8988T (cell line): ENCODE data around the gene LCE1F.

Experiments
- DNase-seq: peaks from one replicate; pipeline ENCODE4 v3.0.0; 2011

Gene LCE1F, protein sequence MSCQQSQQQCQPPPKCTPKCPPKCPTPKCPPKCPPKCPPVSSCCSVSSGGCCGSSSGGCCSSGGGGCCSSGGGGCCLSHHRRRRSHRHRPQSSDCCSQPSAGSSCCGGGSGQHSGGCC

GRCh38 chr1:152774875-152775274 is at the start of gene LCE1F:
Gene LCE1F (plus strand): TSS chr1:152775140. CDS start chr1:152776372, 1,232 bp downstream.
- no peak for DNase-seq

DNA sequence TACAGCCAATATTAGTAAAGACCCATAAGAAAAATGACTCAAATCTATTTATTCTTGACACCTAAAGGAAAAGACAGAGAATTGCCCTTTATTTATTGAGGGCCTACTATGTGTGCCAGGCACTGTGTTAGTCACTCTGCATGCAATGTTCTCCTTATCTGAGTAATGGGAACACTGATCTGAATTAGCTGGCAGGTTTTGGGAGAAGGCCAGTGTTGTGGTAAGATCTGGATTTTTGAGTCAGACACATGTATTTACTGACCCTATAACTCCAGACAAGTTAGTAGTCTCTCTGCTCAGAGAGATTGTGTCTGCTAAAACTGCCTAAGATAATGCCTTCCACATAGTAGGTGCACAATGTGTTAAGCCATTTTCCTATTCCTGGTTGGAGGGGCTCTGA is 49.7 kb upstream of the LCE1F start:
- DNase-seq = no peak

DNA sequence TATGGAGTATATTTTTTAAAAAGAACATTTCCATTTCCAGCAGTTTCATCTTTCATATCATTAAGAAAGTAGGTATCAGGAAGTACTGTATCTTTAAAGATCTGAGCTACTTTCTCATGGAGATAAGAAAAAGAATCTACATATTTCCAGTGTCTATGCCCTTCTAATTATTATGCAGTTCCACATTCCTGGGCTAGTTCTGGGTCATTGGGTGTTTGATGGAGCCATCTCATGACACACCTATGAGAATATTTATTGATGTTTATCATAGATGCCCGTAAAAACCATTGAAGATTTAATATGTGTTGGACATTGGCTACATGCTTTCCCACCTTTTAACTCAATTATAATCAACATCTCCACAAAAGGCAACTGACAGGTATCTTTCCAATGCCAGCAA is 46.0 kb upstream of the LCE1F start:
- no peak for DNase-seq

DNA sequence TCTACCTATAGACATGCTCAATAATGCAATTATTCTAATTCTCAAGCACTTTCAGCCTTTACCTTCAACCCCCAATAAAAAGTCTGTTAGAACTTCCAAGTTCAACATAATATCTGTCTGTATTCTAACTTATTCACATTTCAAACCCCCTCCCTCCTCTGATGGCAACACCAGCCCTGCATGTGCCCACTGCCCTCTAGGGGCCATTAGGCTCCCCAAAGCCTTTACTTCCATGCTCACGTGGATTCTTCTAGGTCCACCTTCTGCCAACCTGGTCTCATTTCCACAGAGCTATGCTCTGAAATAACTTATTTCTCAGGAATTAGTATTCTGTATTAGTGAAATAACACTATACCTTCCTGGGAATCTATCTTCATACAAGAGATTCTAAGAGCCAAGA is 39.3 kb upstream of the LCE1F start:
- no peak for DNase-seq

DNA sequence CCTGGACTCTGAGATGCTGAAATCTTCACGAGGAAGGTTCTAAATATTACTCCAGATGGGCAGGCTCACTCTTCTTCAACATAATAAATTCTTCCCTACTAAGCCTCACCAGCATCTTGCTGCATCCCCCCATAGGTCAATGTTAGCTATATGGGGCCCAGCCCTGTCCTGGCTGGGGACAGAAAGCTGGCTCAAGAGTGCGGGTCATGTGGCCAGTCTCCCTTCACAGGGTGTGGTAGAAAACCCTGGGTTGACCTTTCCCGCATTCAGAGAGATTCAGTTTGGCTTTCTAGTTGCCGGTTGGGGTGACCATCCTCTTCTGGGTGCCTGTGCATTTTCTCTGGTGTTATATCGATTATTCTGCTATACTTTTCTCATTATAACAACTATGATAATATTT is 36.9 kb upstream of the LCE1F start:
- DNase-seq = no peak

DNA sequence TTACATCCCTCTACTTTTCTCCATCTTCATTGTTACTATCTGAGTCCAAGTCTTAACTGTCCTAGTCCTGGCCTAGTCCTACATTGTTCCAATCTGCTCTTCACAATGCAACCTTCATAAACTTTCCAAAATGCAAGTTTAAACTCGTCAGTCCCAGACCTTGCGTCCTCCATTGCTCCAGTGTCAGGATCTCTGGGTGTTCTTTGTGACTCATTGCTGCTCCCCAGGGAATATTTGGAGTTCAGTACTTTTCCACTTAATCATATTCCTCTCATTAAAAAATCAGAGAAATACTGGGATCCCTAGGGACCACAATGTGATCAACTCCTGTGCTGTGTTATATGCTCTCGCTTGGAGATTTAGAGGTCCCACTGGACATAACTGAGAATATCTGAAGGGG is 35.1 kb upstream of the LCE1F start:
- no peak for DNase-seq

GRCh38 chr1:152741656-152742055 is 33.3 kb upstream of the LCE1F start:
- no peak for DNase-seq

GRCh38 chr1:152743371-152744145 is 31.4 kb upstream of the LCE1F start:
- no peak for DNase-seq

DNA sequence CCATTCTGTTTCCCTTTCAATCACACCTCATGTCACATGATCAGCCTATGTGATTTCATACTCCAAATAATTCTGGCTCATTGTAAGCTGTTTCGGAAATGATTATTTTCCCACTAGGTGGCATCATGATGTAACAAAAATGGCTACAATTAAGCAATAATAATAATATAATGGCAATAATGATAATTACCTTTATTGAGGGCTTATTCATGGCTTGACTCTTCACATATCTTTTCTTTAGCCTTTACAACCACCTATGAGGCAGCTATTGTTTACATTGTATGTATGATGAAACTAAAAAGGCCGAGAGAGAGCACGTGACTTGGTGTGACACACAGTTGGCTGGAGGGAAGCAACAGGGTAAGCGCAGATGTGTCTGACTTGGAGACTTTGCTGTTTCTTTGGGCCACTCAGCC is 29.6 kb upstream of the LCE1F start:
- no peak for DNase-seq

- no peak for DNase-seq
These were observed 29.0 kb upstream of the LCE1F start for GRCh38 chr1:152745765-152746444.

DNA sequence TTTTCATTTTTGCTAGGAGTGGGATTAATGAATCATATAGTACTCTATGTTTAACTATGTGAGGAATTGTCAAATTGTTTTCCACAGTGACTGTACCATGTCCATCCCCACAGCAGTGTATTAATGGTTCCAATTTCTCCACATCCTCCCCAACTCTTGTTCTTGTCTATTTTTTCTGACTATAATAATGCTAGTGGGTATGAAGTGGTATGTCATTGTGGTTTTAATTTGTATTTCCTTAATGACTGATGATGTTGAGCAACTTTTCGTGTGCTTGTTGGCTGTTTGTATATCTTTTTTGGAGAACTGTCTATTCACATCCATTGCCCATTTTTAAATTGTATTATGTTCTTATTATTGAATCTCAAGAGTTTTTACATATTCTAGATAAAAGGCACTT is 27.1 kb upstream of the LCE1F start:
- DNase-seq = no peak

- no peak for DNase-seq
These were observed 22.7 kb upstream of the LCE1F start for GRCh38 chr1:152752225-152752624.

GRCh38 chr1:152753586-152753985 is 21.4 kb upstream of the LCE1F start:
- no peak for DNase-seq

GRCh38 chr1:152756872-152757271 is 18.1 kb upstream of the LCE1F start:
- DNase-seq = no peak

- no peak for DNase-seq
These were observed 17.2 kb upstream of the LCE1F start, which contains the start of gene KPRP for GRCh38 chr1:152757747-152758146. Gene KPRP (plus strand): TSS chr1:152758025. CDS start chr1:152759589, 1,564 bp downstream.

DNA sequence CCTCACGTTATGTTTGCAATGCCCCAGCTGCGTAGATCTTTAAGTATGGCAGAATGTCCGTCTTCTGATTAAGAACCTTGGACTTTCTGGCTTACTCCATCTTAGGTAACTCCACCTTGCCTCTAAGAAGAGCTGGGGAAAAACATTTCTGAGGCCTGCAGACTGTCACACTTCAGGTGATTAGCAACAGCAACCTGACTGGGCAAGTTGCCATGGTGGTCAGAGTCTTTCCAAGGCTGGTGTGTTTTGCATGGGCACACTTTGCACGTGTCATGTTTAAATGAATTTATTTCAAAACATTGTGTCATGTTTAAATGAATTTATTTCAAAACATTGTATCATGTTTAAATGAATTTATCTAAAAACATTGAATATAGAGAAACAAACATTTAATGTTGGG is 16.3 kb upstream of the LCE1F start:
- no peak for DNase-seq

DNA sequence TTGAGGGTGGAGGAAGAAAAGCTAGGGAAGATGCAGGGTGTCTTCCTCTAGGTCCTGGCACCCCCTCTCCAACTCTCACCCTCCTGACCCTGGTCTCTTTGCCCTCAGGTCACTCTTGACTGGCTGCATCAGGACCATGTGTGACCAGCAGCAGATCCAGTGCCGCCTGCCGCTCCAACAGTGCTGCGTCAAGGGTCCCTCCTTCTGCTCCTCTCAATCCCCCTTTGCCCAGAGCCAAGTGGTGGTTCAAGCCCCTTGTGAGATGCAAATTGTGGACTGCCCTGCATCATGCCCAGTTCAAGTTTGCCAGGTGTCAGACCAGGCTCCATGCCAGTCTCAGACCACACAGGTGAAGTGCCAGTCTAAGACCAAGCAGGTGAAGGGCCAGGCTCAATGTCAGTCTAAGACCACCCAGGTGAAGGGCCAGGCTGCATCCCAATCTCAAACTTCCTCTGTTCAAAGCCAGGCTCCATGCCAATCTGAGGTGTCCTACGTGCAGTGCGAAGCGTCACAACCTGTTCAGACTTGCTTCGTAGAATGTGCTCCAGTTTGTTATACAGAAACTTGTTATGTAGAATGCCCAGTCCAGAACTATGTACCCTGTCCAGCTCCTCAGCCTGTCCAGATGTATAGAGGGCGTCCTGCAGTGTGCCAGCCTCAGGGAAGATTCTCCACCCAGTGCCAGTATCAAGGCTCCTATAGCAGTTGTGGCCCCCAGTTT is 15.3 kb upstream of the LCE1F start:
- DNase-seq = no peak

DNA sequence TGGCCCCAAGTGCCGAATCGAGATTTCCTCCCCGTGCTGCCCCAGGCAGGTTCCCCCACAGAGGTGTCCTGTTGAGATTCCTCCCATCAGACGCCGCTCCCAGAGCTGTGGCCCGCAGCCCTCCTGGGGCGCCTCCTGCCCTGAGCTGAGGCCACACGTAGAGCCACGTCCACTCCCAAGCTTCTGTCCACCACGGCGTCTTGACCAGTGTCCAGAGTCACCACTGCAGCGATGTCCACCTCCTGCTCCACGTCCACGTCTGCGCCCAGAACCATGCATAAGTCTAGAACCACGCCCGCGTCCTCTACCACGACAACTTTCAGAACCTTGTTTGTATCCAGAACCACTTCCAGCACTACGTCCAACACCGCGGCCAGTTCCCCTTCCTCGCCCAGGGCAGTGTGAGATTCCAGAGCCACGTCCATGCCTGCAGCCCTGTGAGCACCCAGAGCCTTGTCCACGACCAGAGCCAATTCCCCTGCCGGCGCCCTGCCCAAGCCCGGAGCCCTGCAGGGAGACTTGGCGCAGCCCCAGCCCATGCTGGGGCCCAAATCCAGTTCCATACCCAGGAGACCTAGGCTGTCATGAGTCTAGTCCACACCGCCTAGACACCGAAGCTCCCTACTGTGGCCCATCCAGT is 14.3 kb upstream of the LCE1F start:
- no peak for DNase-seq

DNA sequence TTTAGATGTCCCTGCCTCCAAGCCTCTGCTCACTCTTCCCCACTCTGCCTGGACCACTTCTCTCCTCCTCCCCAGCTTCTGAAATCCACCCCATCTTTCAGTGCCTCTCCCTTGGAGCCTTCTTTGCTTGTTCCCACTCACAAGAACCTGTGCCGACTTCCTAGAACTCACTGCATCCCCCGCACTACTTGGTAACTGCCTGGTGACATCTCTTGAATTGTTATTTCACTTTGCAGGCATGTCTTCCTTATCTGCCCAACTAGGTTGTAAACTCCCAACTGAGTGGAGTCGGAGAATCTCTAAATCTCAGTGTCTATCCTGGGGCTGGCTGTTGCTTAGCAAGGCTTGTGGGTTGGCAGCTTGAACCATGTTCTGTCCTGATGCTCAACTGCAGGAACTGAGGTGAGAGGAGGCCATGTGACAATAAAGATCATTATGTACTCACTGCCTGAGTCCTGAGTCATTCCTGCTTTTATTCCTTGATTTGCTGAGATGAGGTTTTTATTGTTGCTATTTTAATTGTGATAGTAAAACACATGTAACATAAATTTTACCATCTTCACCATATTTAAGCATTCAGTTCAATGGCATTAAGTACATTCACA is 13.2 kb upstream of the LCE1F start:
- no peak for DNase-seq

DNA sequence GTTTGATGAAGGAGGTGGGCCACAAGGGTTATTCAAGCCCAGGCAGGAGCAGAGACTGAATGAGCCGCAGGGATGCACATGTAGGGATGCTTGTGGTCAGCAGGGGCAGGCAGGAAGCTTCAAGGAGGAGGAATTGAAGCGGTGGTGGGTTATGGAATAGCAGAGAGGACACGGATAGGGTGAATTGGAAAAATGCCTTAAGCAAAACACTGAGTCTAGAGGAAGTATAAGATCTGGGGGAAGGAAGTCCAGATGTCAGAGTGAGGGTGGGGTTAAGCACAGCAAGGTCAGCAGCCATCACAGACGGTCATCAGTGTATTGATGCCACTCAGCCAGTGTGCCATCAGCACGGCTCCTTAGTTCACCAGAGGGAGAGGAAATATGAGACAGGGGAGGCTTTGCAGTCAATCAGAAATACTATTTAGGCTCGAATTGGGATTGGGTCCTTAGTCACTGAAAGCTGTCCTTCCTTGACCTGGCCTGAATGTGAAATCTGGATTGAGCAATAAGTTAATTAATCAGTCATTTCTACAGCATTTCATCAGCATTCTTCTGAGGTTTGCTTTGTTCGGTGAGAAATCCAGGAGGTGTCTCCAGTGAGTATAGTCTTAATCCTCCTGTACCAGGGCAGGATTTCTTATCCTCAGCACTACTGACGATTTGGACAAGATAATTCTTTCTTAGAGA is 6.0 kb upstream of the LCE1F start:
- no peak for DNase-seq

DNA sequence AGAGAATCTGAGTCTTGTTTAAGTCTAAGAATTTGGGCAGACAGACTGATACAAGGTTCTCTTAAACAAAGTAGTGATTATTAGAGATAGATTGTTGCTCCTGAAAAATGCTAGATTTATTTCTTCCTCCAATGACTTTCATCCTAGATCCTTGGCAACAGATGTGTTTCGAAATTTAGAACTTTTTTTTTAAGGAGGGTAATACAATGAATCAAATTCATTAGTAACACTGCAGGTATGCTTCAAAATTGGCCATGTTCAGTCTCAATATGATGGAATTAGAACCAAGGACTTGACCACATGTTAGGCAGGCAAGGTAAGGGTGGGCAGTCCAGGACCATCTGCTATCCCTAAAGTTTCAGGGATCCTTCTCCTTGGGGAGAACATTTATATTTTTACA is 4.5 kb upstream of the LCE1F start:
- no peak for DNase-seq

GRCh38 chr1:152776361-152776760 is 1.4 kb downstream of the LCE1F start:
- no peak for DNase-seq
